ENCODE measurements around the gene WDR86.

DNA sequence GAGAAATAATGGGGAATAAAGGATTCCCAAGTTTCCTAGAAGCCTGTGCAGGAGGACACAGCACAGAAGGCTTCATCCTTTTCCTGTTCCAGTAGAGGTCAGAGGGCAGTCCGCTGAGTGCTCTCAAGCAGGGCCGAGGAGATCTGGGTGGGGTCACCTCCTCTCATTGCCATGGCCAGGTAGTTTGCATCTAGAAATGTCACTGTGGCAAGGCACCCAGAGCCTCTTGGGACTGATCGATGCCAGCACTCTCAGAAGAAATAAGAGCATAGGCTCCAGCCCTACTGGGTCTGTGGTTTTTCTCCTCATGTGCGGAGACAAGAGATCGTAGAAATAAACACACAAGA lies 60.4 kb downstream of the WDR86 start:
- TF ChIP-seq, protein P1, sequence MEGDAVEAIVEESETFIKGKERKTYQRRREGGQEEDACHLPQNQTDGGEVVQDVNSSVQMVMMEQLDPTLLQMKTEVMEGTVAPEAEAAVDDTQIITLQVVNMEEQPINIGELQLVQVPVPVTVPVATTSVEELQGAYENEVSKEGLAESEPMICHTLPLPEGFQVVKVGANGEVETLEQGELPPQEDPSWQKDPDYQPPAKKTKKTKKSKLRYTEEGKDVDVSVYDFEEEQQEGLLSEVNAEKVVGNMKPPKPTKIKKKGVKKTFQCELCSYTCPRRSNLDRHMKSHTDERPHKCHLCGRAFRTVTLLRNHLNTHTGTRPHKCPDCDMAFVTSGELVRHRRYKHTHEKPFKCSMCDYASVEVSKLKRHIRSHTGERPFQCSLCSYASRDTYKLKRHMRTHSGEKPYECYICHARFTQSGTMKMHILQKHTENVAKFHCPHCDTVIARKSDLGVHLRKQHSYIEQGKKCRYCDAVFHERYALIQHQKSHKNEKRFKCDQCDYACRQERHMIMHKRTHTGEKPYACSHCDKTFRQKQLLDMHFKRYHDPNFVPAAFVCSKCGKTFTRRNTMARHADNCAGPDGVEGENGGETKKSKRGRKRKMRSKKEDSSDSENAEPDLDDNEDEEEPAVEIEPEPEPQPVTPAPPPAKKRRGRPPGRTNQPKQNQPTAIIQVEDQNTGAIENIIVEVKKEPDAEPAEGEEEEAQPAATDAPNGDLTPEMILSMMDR (IDR thresholded peaks at IDR 0.05), result no peak
- no peak for TF ChIP-seq EP300 (IDR thresholded peaks at IDR 0.05)
